Measurements from ENCODE around the gene NTN3.
"Not testable (repeated sequence)": the region's sequence is repeated elsewhere in the genome, so short reads cannot be mapped to it uniquely, and the experiment has no call there.

Gene NTN3

DNA sequence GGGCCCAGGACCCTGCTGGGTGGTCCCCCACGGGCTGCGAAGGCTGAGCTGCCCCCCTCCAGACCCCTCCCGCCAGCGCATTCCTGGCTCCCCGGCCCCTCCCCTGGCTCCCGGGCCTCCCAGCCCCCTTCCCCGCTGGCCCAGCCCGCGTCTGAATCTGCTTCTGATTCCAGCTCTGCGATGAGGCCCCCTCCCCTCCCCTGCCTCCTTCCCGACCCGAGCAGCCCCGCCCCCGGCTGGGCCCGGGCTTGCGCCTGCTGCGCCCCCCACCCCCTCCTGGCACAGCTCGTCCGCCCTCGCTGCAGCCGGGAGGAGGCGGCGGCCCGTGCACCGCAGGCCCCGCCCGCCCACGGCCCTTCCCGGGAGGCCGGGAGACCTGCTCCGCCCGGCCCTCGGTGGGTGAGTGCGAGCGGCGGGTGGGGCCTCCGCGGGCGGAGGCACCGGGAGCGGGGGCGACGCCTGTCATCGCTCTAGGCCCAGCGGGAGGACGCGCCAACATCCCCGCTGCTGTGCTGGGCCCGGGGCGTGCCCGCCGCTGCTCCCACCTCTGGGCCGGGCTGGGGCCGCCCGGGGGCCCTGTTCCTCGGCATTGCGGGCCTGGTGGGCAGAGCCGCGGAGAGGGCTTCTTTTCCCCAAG is at the start of gene NTN3:
Gene NTN3 (plus strand): TSS at position 282 of the 637 bp plus-strand sequence. CDS start 405 bp downstream, outside the sequence.
- FAIRE-seq = no peak

DNA sequence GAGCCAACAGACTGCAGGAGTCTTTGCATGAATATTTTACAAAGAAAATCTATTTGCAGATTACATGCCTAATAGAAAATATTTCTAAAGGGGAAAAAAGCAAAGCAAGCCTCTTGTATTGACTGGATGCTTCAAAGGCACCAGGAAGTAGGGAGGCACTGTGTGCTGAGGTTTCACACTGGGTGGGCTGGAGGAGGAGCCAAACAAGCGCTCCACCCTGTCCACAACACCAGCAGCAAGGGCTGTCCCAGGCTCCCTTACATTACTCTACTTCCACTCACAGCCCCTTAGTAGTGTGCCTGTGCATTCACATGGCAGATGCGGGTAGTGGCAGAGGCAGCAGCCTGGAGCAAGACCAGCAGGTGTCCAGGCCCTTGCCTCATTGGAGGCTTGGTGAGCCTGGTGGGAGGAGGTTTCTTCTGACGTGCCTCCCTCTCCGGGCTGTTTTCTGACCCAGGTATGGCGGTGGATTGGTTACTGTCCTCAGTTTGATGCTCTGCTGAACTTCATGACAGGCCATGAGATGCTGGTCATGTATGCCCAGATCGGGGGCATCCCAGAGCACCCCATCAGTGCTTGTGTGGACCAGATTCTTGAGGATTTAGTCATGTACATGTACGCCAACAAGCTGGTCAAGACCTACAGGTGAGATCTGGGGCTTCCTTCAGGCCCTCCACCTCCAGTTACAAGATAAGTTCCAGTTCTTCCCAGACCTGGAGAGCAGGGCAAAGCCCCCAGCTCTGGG is 48.8 kb upstream of the NTN3 start:
- FAIRE-seq = no peak

DNA sequence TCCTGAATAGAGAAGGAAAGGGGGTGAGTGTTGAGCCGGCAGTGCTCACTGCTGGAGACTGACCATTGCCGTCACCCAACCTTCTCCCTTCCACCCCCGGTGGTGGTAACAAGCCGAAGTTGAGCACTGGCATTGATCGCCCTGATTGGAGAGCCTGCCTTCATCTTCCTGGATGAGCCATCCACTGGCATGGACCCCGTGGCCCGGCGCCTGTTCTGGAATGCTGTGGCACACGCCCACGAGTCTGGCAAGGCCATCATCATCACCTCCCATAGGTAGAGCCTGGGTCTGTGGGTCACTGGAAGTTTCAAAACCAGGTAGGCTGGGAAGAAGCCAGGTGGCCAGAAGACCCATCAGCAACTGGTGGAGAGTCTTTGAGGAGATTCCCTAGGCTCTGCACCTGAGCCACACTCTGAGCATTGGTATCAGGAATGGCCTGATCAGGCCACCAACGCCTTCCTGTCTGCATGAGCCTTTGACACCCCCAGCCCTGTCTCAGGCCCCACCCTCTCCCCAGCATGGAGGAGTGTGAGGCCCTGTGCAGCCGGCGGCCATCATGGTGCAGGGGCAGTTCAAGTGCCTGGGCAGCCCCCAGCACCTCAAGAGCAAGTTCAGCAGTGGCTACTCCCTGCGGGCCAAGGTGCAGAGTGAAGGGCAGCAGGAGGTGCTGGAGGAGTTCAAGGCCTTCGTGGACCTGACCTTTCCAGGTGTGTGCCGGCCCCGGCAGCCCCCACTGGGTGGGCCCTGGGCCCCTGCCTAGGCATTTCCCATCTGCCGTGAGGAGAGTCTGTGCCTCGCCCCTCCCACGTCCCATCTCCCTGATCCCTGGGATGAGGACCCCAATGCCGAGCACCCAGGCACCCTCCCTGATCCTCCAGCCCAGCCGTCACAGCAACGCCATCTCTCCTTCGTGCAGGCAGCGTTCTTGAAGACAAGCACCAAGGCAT is 46.8 kb upstream of the NTN3 start:
- FAIRE-seq = no peak

DNA sequence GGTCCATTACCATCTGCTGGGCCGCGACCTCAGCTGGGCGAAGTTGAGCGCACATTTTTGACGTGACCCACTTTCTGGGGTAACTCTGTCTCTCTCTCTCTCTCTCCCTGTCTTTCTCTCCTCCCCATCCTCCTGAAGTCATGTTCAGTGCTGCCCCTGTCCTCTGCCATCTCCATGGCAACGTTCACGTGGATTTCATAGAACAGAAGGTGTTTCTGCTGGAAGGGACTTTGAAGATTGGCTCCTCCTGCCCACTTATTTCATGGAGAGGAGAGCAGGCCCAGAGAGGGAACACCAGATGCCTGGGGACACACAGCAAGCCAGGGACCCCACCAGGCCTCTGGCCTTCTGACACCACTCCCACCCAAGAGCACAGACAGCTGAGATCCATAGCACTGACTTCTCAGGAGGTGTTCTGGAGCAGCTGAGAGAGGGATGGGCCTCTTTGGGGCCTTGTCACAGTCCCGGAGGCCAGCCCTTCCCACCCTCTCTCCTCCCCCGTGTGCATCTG is 46.0 kb upstream of the NTN3 start:
- FAIRE-seq = no peak

DNA sequence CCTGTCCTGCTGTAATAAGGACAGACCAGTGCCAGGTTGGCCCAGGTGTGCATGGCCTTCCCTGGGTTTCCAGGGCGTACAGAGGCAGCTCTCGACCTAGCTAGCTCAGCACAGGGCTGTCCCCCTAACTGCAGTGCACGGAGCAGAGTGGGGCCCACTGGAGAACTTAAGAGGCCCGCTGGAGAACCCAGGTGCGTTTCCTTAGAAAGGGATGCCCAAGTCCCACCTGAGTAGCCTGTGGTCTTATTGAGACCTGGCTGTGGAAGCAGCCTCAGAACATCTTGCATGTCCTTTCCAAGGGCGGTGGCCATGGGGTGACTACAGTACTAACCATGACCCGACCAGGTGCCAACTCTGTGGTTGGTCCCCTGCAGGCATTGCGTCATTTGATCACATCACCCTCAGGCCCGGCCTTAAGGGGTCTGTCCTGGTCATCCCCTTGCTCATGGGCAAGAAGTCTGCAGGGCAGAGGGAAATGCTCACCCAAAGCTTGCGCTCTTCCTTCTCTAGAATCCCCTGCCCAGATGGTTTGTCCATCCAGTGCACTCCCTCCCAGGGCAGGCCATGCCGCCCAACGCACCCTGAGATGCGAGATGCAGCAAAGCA is 45.2 kb upstream of the NTN3 start:
- no peak for FAIRE-seq

DNA sequence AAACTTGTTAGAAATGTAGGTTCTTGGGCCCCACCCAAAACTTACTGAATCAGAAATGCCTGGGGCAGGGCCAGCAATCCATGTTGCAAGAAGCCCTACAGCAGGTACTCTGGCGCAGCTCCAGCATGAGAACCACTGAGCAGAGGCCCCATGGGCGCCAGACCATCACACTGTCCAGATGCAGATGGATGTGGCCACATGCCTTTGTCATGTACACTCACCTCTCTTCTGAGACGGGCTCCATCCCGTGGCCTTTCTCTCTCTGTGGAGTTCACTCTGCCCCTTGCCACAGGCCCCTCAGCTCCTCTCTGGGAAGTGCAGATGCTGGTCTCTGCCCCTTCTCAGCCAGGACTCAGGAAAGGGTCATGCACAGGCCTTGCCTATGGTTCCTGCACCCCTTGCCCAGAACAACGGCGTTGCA is 44.1 kb upstream of the NTN3 start:
- FAIRE-seq = no peak

DNA sequence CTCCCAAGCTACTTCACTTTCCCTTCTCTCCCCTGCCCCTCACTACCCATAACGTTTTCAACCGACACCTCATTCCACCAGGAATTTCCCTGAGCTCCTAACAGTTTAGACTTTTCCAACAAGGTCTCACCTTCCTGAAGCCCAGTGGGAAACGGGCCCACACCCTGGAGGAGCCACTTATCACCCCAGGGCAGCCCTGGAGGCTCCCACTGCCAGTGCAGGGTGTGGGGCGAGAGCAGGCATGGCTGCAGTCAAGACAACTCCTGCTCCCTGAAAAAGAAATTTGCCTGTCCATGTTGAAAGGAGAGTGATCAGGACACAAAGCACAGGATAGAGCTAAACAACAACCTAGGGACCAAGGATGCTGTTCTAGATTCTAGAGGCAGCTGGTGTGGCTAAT is 43.6 kb upstream of the NTN3 start:
- no peak for FAIRE-seq

DNA sequence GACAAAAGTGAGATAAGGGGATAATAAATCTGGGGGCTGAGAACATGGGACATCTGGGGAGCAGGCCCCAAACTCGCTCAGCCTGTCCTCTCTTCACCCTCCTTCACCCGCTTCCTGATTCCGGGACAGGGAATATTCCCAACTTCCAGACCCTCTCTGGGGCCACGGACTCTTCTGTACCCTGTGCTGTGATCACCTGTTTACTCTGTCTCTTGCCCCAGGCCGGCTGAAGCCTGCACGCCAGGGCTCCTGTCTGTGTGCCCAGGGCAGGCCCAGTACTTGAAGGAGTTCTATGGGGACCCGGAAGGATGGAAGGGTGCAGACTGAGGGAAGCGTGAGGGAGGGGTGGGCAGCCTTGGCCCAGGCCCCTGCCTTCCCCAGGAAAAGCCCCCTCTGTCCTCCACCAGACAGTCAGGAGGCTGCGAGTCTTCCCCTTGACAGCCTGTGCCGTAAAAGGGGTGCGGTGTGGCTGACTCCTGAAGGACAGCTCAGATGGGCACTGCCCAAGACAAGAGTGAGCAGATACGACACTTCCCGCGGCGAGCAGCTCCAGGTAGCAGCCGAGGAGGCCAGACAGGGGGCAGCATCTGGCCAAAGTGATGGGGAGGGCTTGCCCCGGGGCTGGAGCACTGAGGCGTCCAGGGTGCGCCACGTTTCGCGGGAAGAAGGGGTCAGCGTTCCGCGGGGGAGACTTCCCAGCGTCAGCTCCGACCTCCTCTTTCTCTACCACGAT is 42.9 kb upstream of the NTN3 start:
- no peak for FAIRE-seq

DNA sequence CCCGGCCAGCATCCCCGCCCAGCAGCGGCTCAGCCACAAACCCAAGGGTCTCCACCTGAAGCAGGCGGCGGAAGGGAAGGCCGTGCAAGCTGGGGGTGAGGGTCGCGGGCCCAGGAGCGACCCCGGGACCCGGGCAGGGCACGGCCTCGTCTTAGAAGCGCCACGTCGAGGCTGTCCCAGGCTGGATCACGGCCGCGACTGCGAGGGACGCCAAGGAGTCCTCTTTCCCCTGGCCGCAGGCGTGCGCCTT is 42.4 kb upstream of the NTN3 start:
- no peak for FAIRE-seq

DNA sequence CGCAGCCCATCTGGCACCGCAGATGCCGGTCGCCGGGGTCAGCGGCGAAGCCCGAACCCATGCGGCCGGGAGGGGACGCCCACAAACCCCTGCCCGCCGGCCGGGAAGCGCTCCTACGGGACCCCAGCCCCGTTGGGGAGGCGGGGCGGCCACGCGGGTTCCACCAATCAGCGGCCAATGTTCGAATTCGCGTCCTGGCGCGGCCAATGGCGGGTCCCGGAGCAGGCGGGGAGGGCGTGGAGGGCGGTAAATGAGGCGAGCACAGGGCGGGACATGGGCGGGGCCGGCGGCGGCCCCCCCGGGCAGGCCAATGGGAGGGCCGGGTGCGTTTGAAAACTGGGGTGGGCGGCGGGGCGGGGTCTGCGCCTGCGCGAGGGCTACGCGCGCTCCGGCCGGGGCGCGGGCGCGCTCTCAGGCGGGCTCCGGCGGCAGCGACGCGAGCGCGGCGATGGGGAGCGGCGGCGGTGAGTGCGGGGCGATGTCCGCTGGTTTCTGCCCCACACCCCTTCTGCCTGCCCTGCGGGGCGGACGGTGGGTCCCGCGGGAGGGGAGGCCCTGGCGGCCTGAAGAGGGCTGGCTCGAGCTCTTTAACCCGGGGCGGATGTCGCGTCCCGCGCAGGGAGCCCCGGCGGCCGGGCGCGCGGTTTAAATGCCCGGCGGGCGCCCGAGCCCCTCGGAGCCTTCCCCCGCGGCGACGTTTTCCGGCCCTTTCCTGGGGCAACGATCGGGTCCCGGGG is 41.9 kb upstream of the NTN3 start, which contains the start of gene CCNF:
Gene CCNF (plus strand): TSS at position 414 of the 737 bp plus-strand sequence. CDS start 35 bp downstream, at position 449.
- FAIRE-seq = no peak

DNA sequence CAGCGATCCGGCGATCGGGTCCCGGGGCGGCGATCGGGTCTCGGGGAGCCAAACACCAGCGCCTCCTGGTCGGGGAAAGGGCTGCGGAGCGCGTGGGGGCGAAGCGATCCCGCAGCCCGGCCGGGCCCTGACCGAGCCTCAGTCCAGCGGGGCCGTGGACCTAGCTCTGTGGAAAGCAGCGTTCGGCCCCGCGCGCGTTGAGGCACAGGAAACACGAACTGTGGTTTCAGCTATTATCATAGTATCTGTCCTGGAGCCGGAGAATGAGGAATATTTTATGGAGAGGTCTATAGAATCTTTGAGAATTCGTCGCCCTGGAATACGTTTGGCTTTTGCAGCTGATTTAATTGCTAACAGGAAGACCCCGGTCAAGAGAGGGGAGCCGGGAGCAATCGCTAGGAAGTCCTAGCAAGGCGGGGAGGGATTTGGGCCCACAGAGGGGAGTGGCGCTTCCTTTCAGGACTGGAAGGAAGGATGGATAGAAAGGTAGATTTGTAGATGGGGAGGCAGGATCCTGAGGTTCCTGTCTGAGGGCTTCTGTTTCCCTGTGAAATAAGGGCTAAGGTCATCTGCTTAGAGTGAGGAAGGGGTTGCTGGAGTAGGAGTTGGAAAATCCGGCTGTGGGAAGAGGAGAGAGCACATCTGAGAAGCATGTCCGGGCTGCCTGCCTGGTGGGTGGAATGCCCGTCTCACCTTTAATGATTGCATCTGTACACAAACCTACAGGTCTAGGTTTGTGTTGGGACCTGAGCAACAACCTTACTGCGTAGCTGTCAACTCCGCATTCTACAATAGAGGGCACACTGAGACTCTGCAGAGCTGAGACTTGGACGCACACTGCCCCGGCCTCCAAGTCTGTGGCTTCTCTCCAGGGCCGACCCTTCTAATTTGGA is 41.1 kb upstream of the NTN3 start:
- FAIRE-seq = no peak

DNA sequence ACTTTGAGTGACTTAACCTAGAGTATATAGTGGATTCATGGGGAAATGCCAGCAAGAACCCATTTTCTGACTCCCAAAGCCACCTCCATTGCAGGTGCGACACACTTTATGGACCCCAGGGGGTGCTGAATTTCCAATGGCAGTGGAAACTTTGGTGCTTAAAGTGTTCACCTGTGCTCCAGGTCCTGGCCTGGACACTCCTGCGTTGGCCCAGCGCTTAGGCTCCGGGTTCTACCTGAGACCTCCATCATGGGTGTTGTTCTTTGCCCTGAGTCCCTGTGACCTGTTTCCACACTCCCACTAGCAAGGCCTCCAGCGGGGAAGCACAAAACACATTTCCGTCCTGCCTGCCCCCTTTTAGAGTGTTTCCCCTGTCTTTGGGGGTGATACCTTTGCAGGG is 38.8 kb upstream of the NTN3 start:
- FAIRE-seq = no peak

DNA sequence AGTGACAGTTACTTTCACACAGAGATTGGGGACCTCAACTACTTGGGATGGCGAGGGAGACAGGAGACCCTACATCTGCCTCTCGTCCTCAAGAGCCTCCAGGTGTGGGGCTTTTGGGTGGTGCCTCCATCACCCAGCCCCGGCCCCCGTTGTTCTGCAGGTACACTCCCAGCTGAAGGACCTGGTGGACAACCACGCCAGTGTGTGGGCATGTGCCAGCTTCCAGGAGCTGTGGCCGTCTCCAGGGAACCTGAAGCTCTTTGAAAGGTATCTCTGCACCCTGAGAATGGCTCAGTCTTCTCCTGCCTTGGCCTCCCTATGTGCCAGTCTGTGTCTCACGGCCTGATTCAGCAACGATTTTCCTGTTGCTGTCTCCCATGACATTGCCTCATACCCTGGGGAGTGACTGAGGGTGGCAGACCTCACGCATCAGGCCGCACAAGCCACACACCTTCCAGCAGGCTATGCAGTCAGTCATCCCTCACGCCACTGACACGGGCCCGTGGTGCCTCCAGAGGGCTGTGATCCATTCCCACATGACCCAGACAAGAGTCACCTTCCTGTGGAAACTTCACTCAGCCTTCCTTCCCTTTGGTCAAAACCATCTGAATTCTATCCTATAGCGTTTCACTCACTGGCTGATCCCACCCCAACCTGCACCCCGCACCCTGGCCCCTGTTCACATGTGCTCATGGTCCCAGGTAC is 38.1 kb upstream of the NTN3 start:
- FAIRE-seq = no peak

DNA sequence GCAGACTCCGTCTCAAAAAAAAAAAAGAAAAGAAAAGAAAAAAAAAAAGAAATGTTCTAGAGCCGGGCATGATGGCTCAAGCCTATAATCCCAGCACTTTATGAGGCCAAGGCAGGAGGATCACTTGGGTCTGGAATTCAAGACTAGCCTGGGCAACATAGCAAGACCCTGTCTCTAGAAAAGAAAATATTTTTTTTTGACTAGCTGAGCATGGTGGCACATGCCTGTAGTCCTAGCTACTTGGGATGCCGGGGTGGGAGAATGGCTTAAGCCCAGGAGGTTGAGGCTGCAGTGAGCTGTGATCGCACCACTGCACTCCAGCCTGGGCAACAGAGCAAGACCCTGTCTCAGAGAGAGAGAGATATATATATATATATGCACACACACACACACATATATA is 35.9 kb upstream of the NTN3 start:
- FAIRE-seq = not testable (repeated sequence)

DNA sequence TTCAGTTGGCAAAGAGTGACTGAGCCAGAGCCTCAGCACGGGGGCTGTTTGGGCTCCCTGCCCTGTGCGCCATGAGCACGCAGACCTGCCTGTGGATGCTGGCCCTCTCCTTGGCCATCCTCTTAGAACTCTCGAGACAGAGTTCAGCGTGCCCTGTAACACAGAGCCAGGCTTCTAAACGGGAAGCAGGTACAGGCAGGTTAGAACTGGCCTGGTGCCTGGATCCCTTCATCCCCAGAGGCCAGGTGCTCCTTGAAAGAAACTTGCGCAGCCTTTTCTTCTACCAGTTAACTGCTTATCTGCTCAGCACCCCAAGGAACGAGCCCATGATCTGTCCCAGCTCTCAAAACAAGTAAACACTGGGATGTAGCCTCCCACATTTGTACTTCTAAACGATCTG is 35.0 kb upstream of the NTN3 start:
- no peak for FAIRE-seq

DNA sequence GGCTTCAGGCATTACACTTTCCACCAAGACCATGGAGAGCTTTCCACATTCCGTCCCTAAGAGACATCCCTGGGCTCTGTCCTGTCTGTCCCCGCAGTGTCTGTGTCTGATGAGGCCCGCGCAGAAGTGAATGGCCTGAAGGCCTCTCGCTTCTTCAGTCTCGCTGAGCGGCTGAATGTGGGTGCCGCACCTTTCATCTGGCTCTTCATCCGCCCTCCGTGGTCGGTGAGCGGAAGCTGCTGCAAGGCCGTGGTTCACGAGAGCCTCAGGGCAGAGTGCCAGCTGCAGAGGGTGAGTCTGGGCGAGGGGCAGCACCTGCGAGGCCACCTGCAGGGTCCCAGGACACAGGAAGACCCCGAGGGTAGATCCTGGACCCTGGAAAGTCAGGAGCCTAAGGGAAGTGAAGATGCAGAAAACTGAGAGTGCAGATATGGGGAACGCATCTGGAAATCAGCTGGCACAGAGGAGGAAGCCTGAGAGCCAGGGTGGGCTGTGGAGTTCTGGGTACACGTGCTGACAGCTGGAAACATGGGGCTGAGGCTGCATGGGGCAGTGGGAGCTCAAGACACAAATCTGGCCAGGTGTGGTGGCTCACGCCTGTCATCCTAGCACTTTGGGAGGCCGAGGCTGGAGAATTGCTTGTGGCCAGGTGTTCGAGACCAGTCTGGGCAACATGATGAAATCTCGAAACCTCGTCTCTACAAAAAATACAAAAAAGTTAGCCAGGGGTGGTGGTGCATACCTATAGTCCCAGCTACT is 33.9 kb upstream of the NTN3 start:
- FAIRE-seq = no peak

DNA sequence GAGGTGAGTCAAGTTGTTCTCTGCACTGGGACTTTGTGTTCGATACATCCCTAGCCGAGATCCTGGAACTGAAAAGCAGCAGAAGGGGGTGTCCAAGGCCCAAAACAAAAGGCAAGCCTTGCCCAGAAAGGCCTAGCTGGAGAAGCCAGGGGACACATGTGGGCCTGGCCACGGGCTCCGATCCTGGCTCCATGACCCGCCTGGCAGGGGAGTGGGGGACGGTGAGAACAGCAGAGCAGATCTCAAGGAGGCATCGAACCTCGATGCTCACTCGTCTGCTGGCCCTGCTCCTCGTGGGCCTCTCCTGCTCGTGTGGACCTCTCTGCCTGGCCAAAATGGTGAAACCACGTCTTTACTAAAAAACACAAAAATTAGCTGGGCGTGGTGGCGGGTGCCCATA is 33.0 kb upstream of the NTN3 start:
- no peak for FAIRE-seq

DNA sequence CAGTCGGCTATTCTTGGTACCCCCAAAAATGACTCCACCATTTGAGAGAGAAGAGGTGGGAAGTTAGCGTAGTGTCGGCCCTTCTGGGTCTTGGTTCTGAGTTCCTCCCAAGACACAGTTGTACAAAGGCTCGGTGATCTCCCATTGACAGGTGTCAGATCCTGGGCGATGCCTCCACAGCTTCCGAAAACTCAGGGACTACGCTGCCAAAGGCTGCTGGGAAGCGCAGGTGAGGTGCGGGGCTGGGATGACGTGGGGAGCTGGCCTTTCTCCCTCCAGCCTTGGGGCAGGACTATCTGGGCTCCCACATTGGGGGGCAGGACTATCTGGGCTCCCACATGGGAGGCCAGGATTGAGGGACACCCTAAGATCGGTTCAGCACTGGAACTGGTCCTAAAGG is 31.5 kb upstream of the NTN3 start:
- FAIRE-seq = no peak

Measured in colon (tissue), 2 donors.